ENCODE measurements around the gene CSTB. TPM values are rescaled to one million over a fixed set of nuclear protein-coding genes. Genes with fewer than 3 reads are reported as not detected.

The CSTB gene
- total RNA-seq, 1 experiment from 2014 or later = 40.7 TPM

DNA sequence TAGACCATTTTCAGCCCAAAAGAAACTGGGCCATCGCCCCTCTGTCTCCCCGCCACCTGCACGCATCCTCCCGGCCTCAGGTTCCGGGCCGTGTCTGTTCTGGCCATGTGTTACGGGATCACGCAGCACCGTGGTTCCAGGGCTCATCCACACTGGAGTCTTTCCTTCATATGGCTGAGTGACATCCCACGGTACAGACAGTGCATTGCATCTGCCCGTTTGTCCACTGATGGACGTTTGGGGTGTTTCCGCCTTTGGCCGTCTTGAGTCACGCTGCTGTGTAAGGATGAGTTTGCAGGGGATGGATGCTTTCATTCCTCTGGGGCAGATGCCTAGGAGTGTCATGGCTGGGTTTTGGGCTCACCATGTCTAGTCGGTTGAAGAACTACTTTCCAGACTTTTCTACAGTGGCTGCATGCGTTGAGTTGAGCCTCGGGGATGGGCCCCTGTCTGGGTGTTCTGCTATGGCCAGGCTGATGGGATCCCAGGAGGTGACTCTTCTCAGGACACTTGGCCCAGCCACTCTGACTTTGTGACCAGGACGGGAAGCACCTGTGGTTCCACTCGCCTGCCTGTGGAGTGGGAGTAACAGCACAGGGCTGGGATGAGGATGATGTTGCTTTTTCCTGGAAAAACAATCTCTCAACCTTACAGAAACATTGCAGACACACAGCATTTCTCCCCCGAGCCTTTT lies 30.1 kb upstream of the CSTB start:
- Histone ChIP-seq H3K23ac (ENCODE audit: insufficient read length, low read depth, low read length) (no peak overlapping the region), H2BK5ac (ENCODE audit: insufficient read length, low read length) (no peak overlapping the region), H3K18ac (ENCODE audit: insufficient read length, low read depth, low read length) (no peak overlapping the region), H4K91ac (ENCODE audit: insufficient read length, low read depth, low read length) (no peak overlapping the region), H3T11ph (ENCODE audit: low read length) (no peak overlapping the region), H3K27me3 (ENCODE audit: insufficient read depth, low read length) (no peaks in the 10 kb centered on the region), H3K4me2 (ENCODE audit: insufficient read depth, insufficient read length, low read length) (no peak overlapping the region), H3K56ac (ENCODE audit: insufficient read length, low read depth, low read length) (no peak overlapping the region), H4K5ac (ENCODE audit: insufficient read length, low read depth, low read length) (no peak overlapping the region), H4K20me1 (ENCODE audit: control insufficient read depth, insufficient read depth, insufficient read length) (no peaks in the 10 kb centered on the region), H3K79me2 (ENCODE audit: insufficient read depth, low read length) (no peaks in the 10 kb centered on the region), H3K79me1 (ENCODE audit: insufficient read depth, low read depth, low read length, poor library complexity, severe bottlenecking) (no peaks in the 10 kb centered on the region), H4K8ac (replicated peaks; ENCODE audit: insufficient read length, low read depth, low read length) (no peak overlapping the region), H3K9me3 (ENCODE audit: control insufficient read depth, low read depth, low read length) (no peaks in the 10 kb centered on the region), H3K27ac (ENCODE audit: insufficient read length, low read depth, low read length) (no peak overlapping the region), H3K23me2 (ENCODE audit: insufficient read length, low read depth, low read length, poor library complexity, severe bottlenecking) (no peaks in the 10 kb centered on the region), H2AK5ac (ENCODE audit: insufficient read length, low read length) (no peak overlapping the region), H3K14ac (ENCODE audit: insufficient read depth, low read length) (no peak overlapping the region), H2AFZ (ENCODE audit: low read length) (no peak overlapping the region), H2BK15ac (ENCODE audit: low read depth, low read length) (no peak overlapping the region), H3K4me1 (ENCODE audit: insufficient read depth, low read length) (no peaks in the 10 kb centered on the region), H2BK12ac (ENCODE audit: insufficient read length, low read depth, low read length) (no peak overlapping the region), H3K9ac (ENCODE audit: extremely low read depth, insufficient read length, low read length) (no peak overlapping the region), H2BK20ac (ENCODE audit: low read depth, low read length, poor library complexity, severe bottlenecking) (no peak overlapping the region), H3K4ac (ENCODE audit: low read depth, low read length) (no peak overlapping the region), H2BK120ac (ENCODE audit: low read depth, low read length, poor library complexity, severe bottlenecking) (no peak overlapping the region)
- no peak for DNase-seq
- H3K4me3 Mint-ChIP-seq = no peak overlapping the region
- peaks cover 0 to 2% of the 10 kb centered on the region in 2 experiments; a peak in 1 of 4 replicates for H3K4me1 Mint-ChIP-seq
- no CpG with 5 or more reads among the region's 21 CpGs for WGBS (ENCODE audit: extremely low coverage, insufficient read length, low lambda C conversion rate)
- TF ChIP-seq, protein P1, sequence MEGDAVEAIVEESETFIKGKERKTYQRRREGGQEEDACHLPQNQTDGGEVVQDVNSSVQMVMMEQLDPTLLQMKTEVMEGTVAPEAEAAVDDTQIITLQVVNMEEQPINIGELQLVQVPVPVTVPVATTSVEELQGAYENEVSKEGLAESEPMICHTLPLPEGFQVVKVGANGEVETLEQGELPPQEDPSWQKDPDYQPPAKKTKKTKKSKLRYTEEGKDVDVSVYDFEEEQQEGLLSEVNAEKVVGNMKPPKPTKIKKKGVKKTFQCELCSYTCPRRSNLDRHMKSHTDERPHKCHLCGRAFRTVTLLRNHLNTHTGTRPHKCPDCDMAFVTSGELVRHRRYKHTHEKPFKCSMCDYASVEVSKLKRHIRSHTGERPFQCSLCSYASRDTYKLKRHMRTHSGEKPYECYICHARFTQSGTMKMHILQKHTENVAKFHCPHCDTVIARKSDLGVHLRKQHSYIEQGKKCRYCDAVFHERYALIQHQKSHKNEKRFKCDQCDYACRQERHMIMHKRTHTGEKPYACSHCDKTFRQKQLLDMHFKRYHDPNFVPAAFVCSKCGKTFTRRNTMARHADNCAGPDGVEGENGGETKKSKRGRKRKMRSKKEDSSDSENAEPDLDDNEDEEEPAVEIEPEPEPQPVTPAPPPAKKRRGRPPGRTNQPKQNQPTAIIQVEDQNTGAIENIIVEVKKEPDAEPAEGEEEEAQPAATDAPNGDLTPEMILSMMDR (conservative IDR thresholded peaks at IDR 0.05) = no peak
- no peaks in the 10 kb centered on the region for H3K9me3 Mint-ChIP-seq
- H3K27me3 Mint-ChIP-seq (ENCODE audit: low read depth) = no peaks in the 10 kb centered on the region
- peak overlapping the region in 2 of 3 experiments; percentile 7 to 34; a peak in 3 of 7 replicates for H3K27ac Mint-ChIP-seq
- peaks cover 23 to 42% (median 39%) of the 10 kb centered on the region in 3 experiments; a peak in 6 of 7 replicates for H3K36me3 Mint-ChIP-seq (ENCODE audit: insufficient read depth in 1 of 3, low read depth in 3 of 3)
